Lower leg skin (tissue), 4 donors: Measurements from ENCODE around the gene CBLN3. TPM values are rescaled to one million over a fixed set of nuclear protein-coding genes. Genes with fewer than 3 reads are reported as not detected.

ENCODE experiments used
- DNase-seq, 2 donors: peaks; one replicate each; pipeline ENCODE4 v3.0.0-alpha.2; 2019; ENCODE audit warnings: low spot score in 2 of 2
- H3K4me3 ChIP-seq: fragments of 200-600 bp; sonication (generic); 2 replicates; pipeline ENCODE4 v1.5.1; 2017; ENCODE audit warnings: mild to moderate bottlenecking, low read depth; ENCODE audit not compliant: poor library complexity, severe bottlenecking
- POLR2A ChIP-seq, 2 donors: fragments of 450-650 bp; IDR thresholded peaks; one replicate each; pipeline ENCODE4 v1.6.1; 2016 to 2017; ENCODE audit warnings: antibody characterized with exemption in 2 of 2, mild to moderate bottlenecking in 1 of 2, moderate library complexity in 1 of 2
- WGBS, 2 donors: methylation state at CpG; one replicate each; pipeline ENCODE4 v1.1.5; 2018; 5-methylcytosine and 5-hydroxymethylcytosine counted together
- intact Hi-C: fragments of 100-400 bp; cut with DNase I; formaldehyde crosslinking; loops from one replicate; pipeline ENCODE4 v1.15.0; 2023; ENCODE audit warnings: low total_unique reads
- total RNA-seq, 4 donors: library from RNA; depleted of rRNA; stranded (reverse); fragments of >200 nt; gene quantifications; one replicate each; pipeline ENCODE4 v1.1.0, GENCODE V29; 2016
- TF ChIP-seq, protein P1 (sequence below), 3 donors: fragments of 450-650 bp; IDR thresholded peaks; one replicate each; pipeline ENCODE4 v1.5.1; 2016; ENCODE audit warnings: antibody characterized with exemption in 3 of 3, mild to moderate bottlenecking in 3 of 3, moderate library complexity in 2 of 3

The CBLN3 gene
- total RNA-seq, 4 donors from 2014 or later, result 0.76 to 1.4 (median 1.1) TPM

DNA sequence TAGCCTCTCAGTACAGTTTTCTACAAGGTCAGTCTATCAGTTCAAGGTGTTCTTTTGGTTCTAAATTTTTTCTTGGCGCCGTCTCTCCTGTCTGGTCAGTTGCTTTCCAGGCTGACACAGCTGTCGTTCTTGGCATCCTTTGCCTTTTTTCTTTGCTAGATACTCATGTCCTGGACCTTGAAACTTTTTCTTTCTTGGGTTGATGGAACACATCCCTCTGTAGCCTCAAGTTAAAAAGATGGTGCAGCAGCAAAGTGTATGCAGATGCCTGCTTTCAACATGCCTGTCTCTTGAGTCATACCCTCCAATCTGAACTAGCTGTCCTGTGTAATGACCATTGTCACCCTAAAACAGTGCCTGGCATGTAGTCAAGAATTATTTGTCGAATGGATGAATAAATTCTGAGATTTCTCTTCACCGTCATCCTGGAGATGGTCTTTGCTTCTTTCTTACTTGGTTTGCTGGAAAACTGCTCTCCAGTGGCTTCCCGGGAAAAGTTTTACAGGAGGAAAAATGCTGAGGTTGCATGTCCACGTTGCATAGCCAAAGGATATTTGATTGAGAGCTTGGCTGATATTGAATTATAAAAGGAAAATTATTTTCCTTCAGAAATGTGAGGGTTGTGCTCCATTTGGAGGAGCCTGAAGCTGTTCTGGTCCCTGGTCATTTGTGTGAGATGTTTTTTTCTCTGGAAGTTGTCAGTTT, 26.0 kb downstream of the CBLN3 start:
- WGBS, 2 donors, result 54 to 61% methylated on average over 7 of the region's 7 CpGs
- intact Hi-C loops, result no loop called here
- TF ChIP-seq POLR2A (IDR thresholded peaks at IDR 0.05), result no peak
- TF ChIP-seq, protein P1, sequence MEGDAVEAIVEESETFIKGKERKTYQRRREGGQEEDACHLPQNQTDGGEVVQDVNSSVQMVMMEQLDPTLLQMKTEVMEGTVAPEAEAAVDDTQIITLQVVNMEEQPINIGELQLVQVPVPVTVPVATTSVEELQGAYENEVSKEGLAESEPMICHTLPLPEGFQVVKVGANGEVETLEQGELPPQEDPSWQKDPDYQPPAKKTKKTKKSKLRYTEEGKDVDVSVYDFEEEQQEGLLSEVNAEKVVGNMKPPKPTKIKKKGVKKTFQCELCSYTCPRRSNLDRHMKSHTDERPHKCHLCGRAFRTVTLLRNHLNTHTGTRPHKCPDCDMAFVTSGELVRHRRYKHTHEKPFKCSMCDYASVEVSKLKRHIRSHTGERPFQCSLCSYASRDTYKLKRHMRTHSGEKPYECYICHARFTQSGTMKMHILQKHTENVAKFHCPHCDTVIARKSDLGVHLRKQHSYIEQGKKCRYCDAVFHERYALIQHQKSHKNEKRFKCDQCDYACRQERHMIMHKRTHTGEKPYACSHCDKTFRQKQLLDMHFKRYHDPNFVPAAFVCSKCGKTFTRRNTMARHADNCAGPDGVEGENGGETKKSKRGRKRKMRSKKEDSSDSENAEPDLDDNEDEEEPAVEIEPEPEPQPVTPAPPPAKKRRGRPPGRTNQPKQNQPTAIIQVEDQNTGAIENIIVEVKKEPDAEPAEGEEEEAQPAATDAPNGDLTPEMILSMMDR (IDR thresholded peaks at IDR 0.05), result no peak
- peak in 1 of 2 donors; percentile 26 for DNase-seq
- no peak overlapping the region for H3K4me3 ChIP-seq

DNA sequence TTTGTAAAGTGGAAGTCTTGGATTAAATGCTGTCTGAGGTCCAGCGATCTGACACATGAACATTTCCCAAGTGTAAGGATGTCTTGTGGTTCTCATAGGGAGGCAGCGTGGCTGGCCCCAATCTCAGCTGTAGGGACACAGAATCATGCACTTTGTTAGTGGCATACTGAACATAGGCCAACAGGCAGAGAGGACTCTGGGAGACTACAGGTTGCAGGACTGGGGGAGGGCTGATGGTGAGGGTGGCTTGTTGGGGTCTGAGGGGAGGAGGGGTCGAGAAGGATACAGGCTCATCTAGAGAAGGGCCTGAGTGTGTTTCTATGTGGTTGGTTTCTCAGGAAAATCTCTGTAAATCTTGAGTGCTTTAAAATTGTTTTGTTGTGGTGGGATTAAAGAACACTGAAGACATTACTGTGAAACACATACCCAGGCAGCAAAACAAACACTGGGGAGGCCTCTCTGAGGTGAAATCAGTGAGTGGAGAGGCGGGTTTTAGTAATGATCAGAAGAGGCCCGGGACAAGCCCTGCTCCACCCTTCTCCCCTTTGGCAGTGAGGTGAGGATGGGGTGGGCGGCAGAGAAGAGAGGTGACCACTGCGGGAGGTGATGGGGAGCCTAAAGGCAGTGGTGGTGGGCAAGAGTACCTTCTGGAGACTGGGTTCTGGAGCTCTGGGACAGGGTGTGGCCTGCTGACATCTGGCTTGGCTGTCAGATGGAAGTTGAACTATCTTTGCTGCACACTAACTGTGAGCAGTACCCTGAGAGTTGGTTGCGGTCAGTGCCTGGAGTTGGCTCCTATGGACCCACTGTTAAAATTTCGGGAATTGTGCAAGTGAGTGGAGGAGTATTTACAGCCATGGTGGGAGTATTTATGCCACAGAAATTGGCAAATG, 27.4 kb downstream of the CBLN3 start:
- WGBS, 2 donors, result 52 to 55% methylated on average over 9 of the region's 9 CpGs
- no peak for TF ChIP-seq POLR2A (IDR thresholded peaks at IDR 0.05)
- TF ChIP-seq, protein P1 (IDR thresholded peaks at IDR 0.05), result no peak
- no peak overlapping the region for H3K4me3 ChIP-seq
- intact Hi-C loops, result no loop called here
- peak in 1 of 2 donors; percentile 74 for DNase-seq

DNA sequence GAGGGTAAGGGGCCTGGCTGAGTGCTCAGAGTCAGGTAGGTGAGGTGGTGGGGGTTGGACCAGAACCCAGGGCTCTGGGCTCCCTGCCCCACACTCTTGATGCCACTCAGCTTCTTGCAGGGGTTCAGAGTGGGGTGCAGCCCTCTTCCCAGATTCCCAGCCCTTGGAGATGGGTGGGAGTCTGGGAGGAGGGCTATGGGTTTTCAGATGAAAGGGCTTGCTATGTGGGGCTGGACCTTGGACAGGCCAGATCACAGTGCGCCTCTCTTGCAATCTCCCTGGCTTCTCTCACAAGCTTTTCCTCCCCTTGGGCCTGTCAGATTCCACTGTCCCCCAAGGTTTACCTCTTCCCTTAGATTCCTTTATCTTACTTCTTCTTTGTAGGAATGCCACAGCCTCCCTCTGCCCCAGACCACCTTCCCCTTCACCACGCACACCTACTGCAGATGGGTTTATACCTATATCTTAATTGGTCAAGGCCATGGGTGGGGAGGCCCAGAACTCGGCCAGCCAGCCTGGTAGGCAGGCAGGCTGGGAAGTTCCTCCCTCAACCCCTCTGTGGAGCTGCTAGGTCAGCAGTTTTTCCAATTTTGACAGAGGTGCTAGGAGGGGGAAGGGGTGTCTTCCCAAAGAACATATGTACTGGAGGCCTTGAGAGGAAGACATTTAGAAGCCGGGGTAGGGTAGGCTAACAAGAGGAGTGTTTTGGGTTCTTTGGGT, 29.3 kb downstream of the CBLN3 start:
- DNase-seq, result no peak
- TF ChIP-seq POLR2A (IDR thresholded peaks at IDR 0.05), result no peak
- TF ChIP-seq, protein P1 (IDR thresholded peaks at IDR 0.05), result no peak
- intact Hi-C loops, result no loop called here
- WGBS, 2 donors, result 43 to 45% methylated on average over 4 of the region's 4 CpGs
- no peak overlapping the region for H3K4me3 ChIP-seq

DNA sequence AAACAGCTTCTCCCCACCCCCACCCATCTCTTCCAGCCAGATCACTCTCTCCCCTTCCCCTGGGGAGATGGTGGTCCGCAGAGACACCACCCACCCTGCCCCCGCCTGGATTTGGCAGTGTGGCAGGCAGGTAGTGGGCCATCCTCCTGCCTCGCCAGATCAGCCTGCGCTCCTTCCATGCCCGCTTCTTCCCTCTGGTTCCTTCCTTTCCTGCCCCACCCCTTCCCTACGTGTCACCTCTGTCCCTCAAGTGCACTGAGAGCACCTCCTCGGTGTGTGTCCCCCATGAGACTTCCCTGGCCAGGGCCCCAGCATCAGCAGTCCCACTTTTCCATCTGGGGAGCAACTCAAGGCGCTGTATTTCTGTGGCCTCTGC, 30.0 kb downstream of the CBLN3 start:
- peak overlapping the region; percentile 40 for H3K4me3 ChIP-seq
- WGBS, 2 donors, result 6 to 16% methylated on average over 8 of the region's 8 CpGs
- TF ChIP-seq POLR2A (IDR thresholded peaks at IDR 0.05), result no peak
- TF ChIP-seq, protein P1 (IDR thresholded peaks at IDR 0.05), result no peak
- DNase-seq, result no peak
- intact Hi-C loops, result no loop called here

DNA sequence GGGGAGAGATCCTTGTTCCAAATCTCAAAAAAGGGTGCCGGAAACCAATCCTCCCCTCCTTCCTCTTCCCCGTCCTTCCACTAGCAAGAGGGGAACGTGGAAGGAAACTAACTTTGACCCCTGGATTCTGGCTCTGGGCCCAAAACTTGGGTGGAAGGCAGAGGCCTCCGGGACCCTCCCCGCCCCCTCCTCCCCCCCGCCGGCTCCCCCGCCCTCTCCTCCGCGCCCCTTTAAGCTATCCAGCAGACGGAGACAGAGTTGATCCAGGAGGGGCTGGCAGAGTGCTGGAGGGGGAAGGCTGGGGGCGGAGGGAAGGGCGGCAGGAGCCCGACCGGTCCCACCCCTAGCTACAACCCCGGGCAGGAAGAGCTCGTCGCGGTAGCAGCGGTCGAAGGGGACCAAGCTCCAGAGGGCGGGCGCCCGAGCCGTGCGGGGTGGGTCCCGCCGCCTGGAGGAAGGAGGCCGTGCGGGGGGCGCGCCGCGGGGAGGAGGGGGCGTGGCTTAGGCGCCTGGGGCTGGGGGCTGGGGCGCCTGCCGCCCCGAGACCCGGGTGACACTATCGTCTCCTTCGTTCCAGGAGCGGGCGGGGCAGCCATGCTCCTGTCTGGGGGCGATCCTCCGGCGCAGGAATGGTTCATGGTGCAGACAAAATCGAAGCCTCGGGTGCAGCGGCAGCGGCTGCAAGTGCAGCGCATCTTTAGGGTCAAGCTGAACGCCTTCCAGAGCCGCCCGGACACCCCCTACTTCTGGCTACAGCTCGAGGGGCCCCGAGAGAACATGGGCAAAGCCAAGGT, 30.6 kb downstream of the CBLN3 start, which contains the start of gene NYNRIN:
Gene NYNRIN, plus strand, starts transcription at position 351 of the 794 bp plus-strand sequence. Its CDS starts 244 bp downstream, at position 595.
- WGBS, 2 donors, result 1 to 2% methylated on average over 42 to 46 of the region's 57 CpGs
- intact Hi-C loops, result no loop called here
- DNase-seq, result peak in 1 of 2 donors; percentile 87
- peak within 1 kb of the TSS; percentile 40 for H3K4me3 ChIP-seq
- TF ChIP-seq POLR2A (IDR thresholded peaks at IDR 0.05), result no peak
- TF ChIP-seq, protein P1 (IDR thresholded peaks at IDR 0.05), result no peak
